HG03196 (cell line): ENCODE data around the gene PCDHB3.
"Not testable (repeated sequence)": the region's sequence is repeated elsewhere in the genome, so short reads cannot be mapped to it uniquely, and the experiment has no call there.

Source experiments
- ATAC-seq: cut with Tn5 transposase; IDR thresholded peaks from one replicate; pipeline ENCODE4 v1.9.1; 2021; ENCODE audit not compliant: unreplicated experiment

The PCDHB3 gene

GRCh38 chr5:141100243-141100805 lies at the start of gene PCDHB3:
Gene PCDHB3, plus strand, starts transcription at chr5:141100473. Its CDS starts 177 bp downstream, at chr5:141100650.
- no peak for ATAC-seq

GRCh38 chr5:141050622-141051520 lies 49.4 kb upstream of the PCDHB3 start, which contains the start of gene PCDHB1:
Gene PCDHB1, plus strand, starts transcription at chr5:141051374. Its CDS starts 97 bp downstream, at chr5:141051471.
- ATAC-seq = no peak

GRCh38 chr5:141051521-141051866 lies 48.8 kb upstream of the PCDHB3 start:
- ATAC-seq = no peak

GRCh38 chr5:141077826-141078225 lies 22.4 kb upstream of the PCDHB3 start:
- ATAC-seq = no peak

DNA sequence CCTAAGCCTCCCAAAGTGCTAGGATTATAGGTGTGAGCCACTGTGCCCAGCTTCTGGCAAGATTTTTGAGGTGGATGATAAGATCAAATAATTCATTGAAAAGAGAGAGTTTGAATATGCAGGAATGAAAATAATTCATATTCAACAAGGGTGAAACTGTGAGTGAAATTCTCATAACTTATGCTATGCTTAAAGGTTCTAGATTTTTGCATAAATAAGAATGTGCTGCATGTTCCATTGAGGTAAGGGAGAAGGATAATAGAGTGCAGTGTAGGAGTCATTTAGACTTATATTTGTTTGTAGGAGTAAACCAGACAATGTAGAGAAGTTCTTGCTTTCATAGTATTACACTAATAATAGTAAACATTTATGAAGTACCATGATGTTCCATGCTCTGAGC lies 18.0 kb upstream of the PCDHB3 start:
- no peak for ATAC-seq

DNA sequence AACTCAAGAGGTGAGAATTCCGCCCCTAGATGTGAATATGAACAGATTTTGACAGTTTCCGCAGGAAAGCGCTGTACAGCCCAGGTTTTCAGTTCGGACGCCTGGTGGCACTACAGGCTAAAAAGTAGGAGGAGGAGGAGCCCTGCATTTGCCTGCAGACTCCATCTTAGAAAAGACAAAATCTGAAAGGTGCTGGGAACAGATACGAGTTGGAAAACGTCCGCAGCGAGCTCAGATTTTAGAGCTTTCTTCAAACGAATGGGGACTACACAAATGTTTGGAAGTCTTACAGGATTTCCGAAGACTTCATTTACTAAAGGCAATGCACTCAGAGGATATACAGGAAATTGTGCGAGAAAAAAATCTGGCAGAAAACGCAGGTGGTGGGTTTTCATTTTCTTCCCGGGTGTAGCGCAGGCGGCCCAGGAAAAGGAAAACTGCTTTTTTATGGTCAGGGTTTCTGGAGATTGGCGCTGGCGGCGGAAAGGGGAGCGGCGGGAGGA lies 15.7 kb upstream of the PCDHB3 start:
- no peak for ATAC-seq

DNA sequence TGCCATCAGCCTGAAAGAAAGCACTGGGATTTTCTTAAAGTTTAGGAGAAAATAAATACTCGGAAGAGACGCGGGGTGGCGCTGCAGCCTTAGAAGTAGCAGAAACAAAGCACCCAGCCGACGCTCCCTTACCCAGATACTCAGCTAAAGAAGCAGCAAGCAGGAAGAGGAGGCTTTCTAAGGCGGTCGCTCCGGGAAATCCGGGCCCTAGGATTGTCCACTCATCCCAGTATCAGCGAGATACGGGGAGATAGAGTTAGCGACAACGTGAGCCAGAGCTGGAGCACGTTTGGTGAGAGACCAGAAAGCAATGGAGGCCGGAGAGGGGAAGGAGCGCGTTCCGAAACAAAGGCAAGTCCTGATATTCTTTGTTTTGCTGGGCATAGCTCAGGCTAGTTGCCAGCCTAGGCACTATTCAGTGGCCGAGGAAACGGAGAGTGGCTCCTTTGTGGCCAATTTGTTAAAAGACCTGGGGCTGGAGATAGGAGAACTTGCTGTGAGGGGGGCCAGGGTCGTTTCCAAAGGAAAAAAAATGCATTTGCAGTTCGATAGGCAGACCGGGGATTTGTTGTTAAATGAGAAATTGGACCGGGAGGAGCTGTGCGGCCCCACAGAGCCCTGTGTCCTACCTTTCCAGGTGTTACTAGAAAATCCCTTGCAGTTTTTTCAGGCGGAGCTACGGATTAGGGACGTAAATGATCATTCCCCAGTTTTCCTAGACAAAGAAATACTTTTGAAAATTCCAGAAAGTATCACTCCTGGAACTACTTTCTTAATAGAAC lies 5.6 kb upstream of the PCDHB3 start, which contains the start of gene PCDHB2:
TSS of gene PCDHB2 (plus strand) at position 135 of the 782 bp plus-strand sequence. CDS start at position 311, 176 bp downstream.
- ATAC-seq = no peak

DNA sequence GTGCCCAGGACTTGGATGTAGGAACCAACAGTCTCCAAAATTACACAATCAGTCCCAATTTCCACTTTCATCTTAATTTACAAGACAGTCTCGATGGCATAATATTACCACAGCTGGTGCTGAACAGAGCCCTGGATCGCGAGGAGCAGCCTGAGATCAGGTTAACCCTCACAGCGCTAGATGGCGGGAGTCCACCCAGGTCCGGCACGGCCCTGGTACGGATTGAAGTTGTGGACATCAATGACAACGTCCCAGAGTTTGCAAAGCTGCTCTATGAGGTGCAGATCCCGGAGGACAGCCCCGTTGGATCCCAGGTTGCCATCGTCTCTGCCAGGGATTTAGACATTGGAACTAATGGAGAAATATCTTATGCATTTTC lies 5.0 kb upstream of the PCDHB3 start:
- ATAC-seq = no peak

GRCh38 chr5:141096181-141096580 lies 4.1 kb upstream of the PCDHB3 start:
- ATAC-seq = not testable (repeated sequence)

GRCh38 chr5:141096586-141096985 lies 3.7 kb upstream of the PCDHB3 start:
- ATAC-seq = not testable (repeated sequence)

GRCh38 chr5:141101059-141101458 lies 786 bp downstream of the PCDHB3 start:
- no peak for ATAC-seq

DNA sequence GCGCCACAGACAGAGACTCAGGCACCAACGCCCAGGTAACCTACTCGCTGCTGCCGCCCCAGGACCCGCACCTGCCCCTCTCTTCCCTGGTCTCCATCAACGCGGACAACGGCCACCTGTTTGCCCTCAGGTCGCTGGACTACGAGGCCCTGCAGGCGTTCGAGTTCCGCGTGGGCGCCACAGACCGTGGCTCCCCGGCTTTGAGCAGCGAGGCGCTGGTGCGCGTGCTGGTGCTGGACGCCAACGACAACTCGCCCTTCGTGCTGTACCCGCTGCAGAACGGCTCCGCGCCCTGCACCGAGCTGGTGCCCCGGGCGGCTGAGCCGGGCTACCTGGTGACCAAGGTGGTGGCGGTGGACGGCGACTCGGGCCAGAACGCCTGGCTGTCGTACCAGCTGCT lies 1.8 kb downstream of the PCDHB3 start:
- not testable (repeated sequence) for ATAC-seq

- ATAC-seq = not testable (repeated sequence)
These were observed 2.2 kb downstream of the PCDHB3 start for GRCh38 chr5:141102471-141102870.

DNA sequence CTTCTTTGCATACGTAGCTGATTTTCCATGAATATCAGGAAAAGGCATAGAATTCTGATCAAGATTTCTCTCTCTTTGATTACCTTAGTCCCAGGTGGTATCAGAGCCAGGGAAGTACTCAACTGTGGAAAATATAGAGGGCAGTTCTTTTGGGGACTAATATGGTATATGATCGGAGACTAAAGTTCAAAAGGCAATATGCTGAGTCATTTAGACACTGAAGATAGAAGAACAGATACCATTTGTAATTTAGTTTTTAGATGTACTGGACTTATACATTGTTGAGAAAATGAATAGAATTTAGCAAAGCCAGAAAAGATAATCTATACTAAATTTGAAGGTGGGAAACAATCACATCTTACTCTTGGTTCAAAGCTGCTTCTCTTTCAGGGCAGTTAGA lies 5.1 kb downstream of the PCDHB3 start:
- no peak for ATAC-seq

DNA sequence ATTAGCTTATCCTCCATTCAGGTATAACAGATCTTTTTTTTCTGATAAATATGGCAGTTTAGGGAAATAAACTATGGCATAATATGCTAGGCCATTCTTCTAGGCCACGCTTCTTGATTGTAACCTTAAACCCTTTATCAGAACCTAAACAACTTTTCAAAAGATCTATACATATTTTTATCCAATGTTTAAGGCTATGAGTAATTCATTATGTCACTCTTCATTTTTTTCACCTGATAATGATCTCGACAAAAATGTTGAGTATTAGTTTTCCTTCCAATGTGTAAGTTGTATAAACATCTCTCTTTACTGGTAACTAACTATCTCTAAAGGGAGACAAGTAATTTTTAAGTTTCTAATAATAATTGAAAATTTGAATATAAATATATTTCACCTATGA lies 19.0 kb downstream of the PCDHB3 start:
- ATAC-seq = no peak

GRCh38 chr5:141121563-141121962 lies 21.3 kb downstream of the PCDHB3 start, which contains the start of gene PCDHB4:
Gene PCDHB4, plus strand, starts transcription at chr5:141121818. Its CDS starts 181 bp downstream, at chr5:141121999.
- ATAC-seq = no peak

GRCh38 chr5:141121985-141122384 lies 21.7 kb downstream of the PCDHB3 start:
- no peak for ATAC-seq

- ATAC-seq = not testable (repeated sequence)
These were observed 23.3 kb downstream of the PCDHB3 start for GRCh38 chr5:141123396-141124135.

DNA sequence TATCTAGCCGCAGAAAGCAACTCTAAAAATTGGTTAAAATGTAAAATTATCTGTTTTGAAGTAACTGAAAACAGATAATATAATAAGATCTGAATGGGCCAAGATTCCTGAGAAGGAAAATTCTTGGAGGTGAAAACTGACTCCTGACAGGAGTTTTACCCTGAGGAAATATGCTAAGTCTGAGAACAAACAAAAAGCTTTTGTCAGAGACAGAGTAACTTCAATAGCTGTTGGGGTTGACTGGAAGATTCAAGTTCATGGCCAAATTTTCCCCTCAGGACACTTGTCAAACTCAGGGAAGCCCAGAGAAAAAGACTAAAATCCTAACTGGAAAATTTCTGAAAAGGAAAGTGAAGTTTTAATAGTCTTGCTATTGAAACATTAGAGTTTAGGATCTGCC lies 27.0 kb downstream of the PCDHB3 start:
- ATAC-seq = no peak

- ATAC-seq = no peak
These were observed 34.9 kb downstream of the PCDHB3 start, which contains the start of gene PCDHB5 for GRCh38 chr5:141135030-141135717. Gene PCDHB5, plus strand, starts transcription at chr5:141135206. Its CDS starts 229 bp downstream, at chr5:141135435.
